Body of pancreas (tissue), 4 donors: ENCODE results near the gene GCNT4.

Experiments used
- POLR2A ChIP-seq, 3 donors: fragments of 450-650 bp; IDR thresholded peaks; one replicate each; pipeline ENCODE4 v1.6.1; 2016; ENCODE audit warnings: antibody characterized with exemption in 3 of 3, mild to moderate bottlenecking in 2 of 3
- TF ChIP-seq, protein P1 (sequence below), 7 experiments: fragments of 450-650 bp in 4 of 7; fragments of 200-600 bp in 3 of 7; sonication (generic) in 3 of 7; IDR thresholded peaks; one replicate each; pipeline ENCODE4 v1.5.1; 2016 to 2019; ENCODE audit warnings: antibody characterized with exemption in 7 of 7

DNA sequence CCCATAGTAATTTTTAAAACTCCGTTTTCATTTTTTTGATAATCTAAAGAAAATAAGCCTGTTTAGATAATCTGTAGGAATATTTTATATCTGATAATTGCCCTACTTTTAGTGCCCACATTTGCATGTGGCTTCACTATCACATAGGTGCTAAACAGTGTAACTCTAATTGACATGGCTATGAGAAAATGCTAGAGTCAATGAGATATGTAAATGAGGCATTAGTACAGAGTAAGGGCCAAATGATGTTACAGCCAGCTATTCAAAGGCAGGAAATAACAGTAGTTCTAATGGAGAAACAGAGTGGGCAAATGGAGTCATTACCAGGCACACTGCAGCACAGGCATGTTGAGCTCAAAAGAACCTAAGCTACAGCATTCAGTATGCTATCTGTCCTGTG, 37.3 kb upstream of the GCNT4 start:
- TF ChIP-seq, protein P1, sequence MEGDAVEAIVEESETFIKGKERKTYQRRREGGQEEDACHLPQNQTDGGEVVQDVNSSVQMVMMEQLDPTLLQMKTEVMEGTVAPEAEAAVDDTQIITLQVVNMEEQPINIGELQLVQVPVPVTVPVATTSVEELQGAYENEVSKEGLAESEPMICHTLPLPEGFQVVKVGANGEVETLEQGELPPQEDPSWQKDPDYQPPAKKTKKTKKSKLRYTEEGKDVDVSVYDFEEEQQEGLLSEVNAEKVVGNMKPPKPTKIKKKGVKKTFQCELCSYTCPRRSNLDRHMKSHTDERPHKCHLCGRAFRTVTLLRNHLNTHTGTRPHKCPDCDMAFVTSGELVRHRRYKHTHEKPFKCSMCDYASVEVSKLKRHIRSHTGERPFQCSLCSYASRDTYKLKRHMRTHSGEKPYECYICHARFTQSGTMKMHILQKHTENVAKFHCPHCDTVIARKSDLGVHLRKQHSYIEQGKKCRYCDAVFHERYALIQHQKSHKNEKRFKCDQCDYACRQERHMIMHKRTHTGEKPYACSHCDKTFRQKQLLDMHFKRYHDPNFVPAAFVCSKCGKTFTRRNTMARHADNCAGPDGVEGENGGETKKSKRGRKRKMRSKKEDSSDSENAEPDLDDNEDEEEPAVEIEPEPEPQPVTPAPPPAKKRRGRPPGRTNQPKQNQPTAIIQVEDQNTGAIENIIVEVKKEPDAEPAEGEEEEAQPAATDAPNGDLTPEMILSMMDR (IDR thresholded peaks at IDR 0.05), result no peak
- TF ChIP-seq POLR2A (IDR thresholded peaks at IDR 0.05), result no peak
